Coronary artery (tissue), 2 donors: Measurements from ENCODE around the gene ZBTB12.
A peak's percentile ranks its signal among the peaks of the same experiment; 100 is the strongest.
"Not testable (repeated sequence)": the region's sequence is repeated elsewhere in the genome, so short reads cannot be mapped to it uniquely, and the experiment has no call there.

ENCODE experiments used
- DNase-seq: peaks from one replicate; pipeline ENCODE4 v3.0.0-alpha.2; 2017; ENCODE audit warnings: low spot score
- H3K27ac ChIP-seq, 2 donors: fragments of 200-600 bp; sonication (generic); one replicate each; pipeline ENCODE4 v1.5.1; 2016 to 2019
- H3K4me3 ChIP-seq: fragments of 200-600 bp; sonication (generic); 2 replicates; pipeline ENCODE4 v1.5.1; 2016; ENCODE audit warnings: mild to moderate bottlenecking, moderate library complexity
- TF ChIP-seq, protein P1 (sequence below): fragments of 200-600 bp; sonication (generic); IDR thresholded peaks from one replicate; pipeline ENCODE4 v1.5.1; 2019; ENCODE audit warnings: antibody characterized with exemption

ZBTB12 gene

DNA sequence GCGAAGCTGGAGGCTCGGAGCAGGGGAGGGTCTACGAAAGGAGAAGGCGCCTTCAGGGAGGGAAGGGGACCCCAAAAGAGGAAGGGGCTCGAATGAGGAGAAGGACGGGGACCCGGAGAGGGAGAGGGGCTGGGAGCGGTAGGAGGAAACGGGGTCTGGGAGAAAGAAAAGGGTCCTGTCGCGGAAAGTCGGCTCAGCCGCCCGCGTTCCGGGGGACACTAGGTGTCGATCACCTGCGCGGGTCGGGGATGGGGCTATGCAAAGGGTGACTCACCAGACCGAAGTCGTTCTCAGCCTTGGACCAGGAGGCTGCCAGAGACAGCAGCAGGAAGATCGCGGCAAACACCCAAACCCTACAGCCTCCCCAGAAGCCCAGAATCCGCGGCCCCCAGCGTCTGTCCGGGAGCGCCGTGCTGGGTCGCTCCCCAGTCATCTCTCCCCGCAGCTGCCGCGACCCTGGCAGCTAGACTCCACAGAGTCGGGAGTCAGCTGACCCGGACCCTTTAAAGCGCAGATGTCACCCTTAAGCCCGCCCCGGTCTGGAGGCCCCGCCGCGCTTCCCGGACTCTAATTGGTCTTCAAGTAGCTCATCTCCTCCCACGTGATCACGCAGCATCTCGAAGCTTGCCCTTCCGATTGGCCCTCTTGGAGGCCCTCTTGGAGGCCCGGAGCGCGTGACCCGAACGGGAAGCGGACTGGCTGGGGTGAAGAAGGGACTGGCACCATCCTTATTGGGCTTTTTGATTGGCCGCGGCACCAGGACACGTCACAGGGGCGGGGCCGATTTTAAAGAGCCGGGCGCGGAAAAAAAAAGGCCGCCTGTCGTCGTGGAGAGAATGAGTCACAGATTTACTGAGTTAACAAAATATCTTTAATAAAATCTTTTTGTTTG, 39.3 kb downstream of the ZBTB12 start, which contains the start of gene NEU1:
Gene NEU1, minus strand, starts transcription at position 478 of the 892 bp plus-strand sequence. Its CDS starts 45 bp downstream, at position 433.
- Histone ChIP-seq H3K27ac (peak within 1 kb of the TSS; percentile 78 to 96), H3K4me3 (peak within 1 kb of the TSS; percentile 97)
- TF ChIP-seq, protein P1, sequence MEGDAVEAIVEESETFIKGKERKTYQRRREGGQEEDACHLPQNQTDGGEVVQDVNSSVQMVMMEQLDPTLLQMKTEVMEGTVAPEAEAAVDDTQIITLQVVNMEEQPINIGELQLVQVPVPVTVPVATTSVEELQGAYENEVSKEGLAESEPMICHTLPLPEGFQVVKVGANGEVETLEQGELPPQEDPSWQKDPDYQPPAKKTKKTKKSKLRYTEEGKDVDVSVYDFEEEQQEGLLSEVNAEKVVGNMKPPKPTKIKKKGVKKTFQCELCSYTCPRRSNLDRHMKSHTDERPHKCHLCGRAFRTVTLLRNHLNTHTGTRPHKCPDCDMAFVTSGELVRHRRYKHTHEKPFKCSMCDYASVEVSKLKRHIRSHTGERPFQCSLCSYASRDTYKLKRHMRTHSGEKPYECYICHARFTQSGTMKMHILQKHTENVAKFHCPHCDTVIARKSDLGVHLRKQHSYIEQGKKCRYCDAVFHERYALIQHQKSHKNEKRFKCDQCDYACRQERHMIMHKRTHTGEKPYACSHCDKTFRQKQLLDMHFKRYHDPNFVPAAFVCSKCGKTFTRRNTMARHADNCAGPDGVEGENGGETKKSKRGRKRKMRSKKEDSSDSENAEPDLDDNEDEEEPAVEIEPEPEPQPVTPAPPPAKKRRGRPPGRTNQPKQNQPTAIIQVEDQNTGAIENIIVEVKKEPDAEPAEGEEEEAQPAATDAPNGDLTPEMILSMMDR, result no peak
- peak; percentile 100 for DNase-seq

DNA sequence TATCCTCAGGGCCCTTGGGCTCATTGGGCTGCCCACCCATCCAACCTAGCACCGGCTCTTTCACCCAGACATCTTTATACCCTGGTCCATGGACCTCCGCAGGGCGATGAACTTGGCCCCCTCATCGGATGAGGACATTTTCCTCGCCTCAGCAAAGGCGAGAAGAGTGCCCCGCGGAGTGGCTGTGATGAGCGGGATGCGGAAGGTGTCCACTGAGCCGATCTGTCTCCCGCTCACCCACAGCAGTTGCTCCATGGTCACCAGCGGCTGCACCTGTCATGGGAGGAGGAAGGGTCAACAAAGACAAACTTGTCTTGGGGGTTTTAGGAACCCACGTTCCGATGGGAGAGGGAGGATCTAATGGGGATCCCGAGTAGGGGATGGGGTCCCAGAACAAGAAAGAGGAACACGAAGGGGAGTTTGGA, 40.0 kb downstream of the ZBTB12 start:
- DNase-seq, result no peak
- H3K27ac ChIP-seq, result peak overlapping the region in 1 of 2 donors; percentile 78
- TF ChIP-seq, protein P1, result no peak
- peak overlapping the region; percentile 97 for H3K4me3 ChIP-seq

- no peak overlapping the region for H3K27ac ChIP-seq
- TF ChIP-seq, protein P1, result no peak
- H3K4me3 ChIP-seq, result no peak overlapping the region
- DNase-seq, result no peak
Measured at GRCh38 chr6:31861150-31861549, 40.7 kb downstream of the ZBTB12 start.

GRCh38 chr6:31860349-31860748, 41.5 kb downstream of the ZBTB12 start:
- no peak for DNase-seq
- no peak overlapping the region for H3K4me3 ChIP-seq
- TF ChIP-seq, protein P1, result no peak
- no peak overlapping the region for H3K27ac ChIP-seq

DNA sequence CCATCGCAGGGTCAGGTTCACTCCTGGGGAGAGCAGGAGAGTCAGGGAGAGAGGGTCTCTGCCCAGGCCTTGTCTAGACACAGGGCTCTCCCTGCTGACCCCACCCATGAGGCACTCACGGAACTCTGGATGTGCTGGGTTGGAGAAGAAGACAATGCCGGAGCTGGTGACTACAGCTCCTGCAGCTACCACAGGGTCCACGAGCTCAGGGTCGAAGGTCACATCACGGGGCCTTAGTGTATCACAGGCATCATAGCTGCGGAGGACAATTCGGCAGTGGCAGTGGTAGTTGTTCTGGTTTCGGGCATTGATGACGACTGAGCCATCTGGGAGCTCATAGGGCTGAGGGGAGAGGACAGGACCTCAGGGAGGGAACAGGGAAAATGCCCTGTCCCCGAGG, 42.0 kb downstream of the ZBTB12 start:
- TF ChIP-seq, protein P1, result no peak
- Histone ChIP-seq H3K27ac (no peak overlapping the region), H3K4me3 (no peak overlapping the region)
- no peak for DNase-seq

GRCh38 chr6:31858707-31859106, 43.2 kb downstream of the ZBTB12 start:
- H3K4me3 ChIP-seq, result no peak overlapping the region
- DNase-seq, result no peak
- TF ChIP-seq, protein P1, result no peak
- H3K27ac ChIP-seq, result no peak overlapping the region

GRCh38 chr6:31857774-31858173, 44.1 kb downstream of the ZBTB12 start:
- not testable (repeated sequence) for DNase-seq, H3K4me3 ChIP-seq, H3K27ac ChIP-seq

GRCh38 chr6:31851980-31852718, 49.7 kb downstream of the ZBTB12 start:
- not testable (repeated sequence) for H3K27ac ChIP-seq

More at GRCh38 chr6:31851980-31852718, 49.7 kb downstream of the ZBTB12 start:
- DNase-seq, H3K4me3 ChIP-seq: not testable (repeated sequence)
